Measurements from ENCODE around the gene KCNT2.
"Not testable (repeated sequence)": the region's sequence is repeated elsewhere in the genome, so short reads cannot be mapped to it uniquely, and the experiment has no call there.

Gene KCNT2

GRCh38 chr1:196278816-196279215 lies 329.4 kb downstream of the KCNT2 start:
- Mint-ChIP-seq H3K27ac (no peak overlapping the region), H3K9me3 (no peaks in the 10 kb centered on the region), H3K4me1 (ENCODE audit: low read depth) (no peaks in the 10 kb centered on the region), H3K27me3 (no peaks in the 10 kb centered on the region), H3K4me3 (no peak overlapping the region), H3K36me3 (ENCODE audit: low read depth) (no peaks in the 10 kb centered on the region)
- DNase-seq: no peak

DNA sequence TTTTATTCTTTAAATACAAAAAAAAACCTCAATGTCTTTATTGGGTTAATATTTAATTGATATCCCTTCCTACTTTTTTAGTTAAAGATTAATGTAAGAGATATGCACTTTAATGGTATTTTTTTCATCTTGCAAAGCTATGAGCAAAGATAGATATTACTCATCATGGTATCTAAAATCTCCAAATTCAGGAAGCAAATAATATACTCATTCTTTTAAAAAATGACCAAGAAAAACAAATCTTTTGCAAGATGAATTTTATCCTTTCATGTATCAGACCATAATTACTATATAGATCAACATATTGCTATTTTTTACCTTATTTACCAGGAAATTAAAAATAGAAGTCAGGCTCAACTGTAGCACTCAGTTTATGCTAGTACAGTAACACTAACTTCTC lies 330.4 kb downstream of the KCNT2 start:
- no peaks in the 10 kb centered on the region for H3K36me3 Mint-ChIP-seq (ENCODE audit: low read depth)
- no peak overlapping the region for H3K27ac Mint-ChIP-seq
- no peak for DNase-seq
- H3K4me1 Mint-ChIP-seq (ENCODE audit: low read depth): no peaks in the 10 kb centered on the region
- no peaks in the 10 kb centered on the region for H3K27me3 Mint-ChIP-seq
- H3K9me3 Mint-ChIP-seq: no peaks in the 10 kb centered on the region
- no peak overlapping the region for H3K4me3 Mint-ChIP-seq

DNA sequence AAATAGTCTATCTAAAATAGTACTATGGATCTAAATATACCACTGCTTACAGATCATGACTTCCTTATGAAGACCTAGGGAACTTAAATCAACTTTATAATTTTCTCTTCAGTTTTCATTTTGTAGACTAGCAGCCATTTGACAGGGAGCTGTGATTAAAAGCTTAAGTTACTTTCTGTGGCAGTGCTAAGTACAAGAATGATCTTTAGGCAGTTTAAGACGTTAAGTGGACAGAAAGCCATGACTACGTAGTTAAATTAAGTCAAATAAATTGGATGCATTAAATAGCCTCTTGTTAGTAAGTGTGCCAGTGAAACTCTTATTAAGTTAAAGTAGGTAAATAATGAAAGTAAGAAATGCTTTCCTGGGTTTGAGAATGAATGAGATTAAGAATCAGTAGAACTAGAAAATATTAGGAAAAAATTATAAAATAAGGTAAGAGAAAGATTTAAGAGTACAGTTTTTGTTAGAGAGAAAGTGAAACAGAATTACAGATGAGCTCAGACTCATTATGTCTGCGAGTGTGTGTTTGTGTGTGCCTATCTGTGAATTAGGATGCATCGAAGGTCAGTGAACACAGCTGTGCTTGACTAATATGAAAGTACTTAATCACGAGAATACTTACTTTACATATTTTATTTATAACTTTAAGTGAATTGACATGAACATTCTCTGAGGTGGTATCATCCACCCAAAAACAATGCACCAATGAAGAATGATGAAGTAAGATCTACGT lies 336.9 kb downstream of the KCNT2 start:
- Mint-ChIP-seq H3K27ac (no peak overlapping the region), H3K4me3 (no peak overlapping the region), H3K36me3 (ENCODE audit: low read depth) (no peaks in the 10 kb centered on the region), H3K9me3 (no peaks in the 10 kb centered on the region), H3K27me3 (no peaks in the 10 kb centered on the region), H3K4me1 (ENCODE audit: low read depth) (no peaks in the 10 kb centered on the region)
- DNase-seq: no peak

GRCh38 chr1:196263086-196263485 lies 345.2 kb downstream of the KCNT2 start:
- not testable (repeated sequence) for H3K4me1 Mint-ChIP-seq (ENCODE audit: low read depth); H3K9me3 Mint-ChIP-seq; DNase-seq

DNA sequence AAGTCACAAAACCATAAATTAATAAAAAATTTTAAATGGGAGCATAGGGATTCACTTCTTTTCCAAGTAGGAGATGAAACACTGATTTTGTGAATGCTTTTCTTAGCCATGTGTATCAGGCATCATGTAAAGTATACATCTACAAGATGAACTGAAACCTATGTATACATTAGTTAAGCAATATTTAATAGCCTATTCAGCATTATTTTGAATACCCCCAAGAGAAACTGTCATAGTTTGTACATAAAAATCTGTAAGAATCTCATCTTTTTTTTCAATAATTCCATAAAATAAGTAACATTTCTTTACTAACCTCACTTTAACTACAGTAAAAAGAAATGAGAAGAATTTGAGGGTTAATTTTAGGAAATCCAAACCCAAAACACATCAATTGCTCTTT lies 348.0 kb downstream of the KCNT2 start:
- no peaks in the 10 kb centered on the region for H3K9me3 Mint-ChIP-seq
- DNase-seq: no peak
- no peaks in the 10 kb centered on the region for H3K27me3 Mint-ChIP-seq
- no peak overlapping the region for H3K4me3 Mint-ChIP-seq
- no peaks in the 10 kb centered on the region for H3K36me3 Mint-ChIP-seq (ENCODE audit: low read depth)
- H3K4me1 Mint-ChIP-seq (ENCODE audit: low read depth): no peaks in the 10 kb centered on the region
- H3K27ac Mint-ChIP-seq: no peak overlapping the region

More at GRCh38 chr1:196263086-196263485, 345.2 kb downstream of the KCNT2 start:
- H3K36me3 Mint-ChIP-seq (ENCODE audit: low read depth); H3K27ac Mint-ChIP-seq; H3K27me3 Mint-ChIP-seq; H3K4me3 Mint-ChIP-seq: not testable (repeated sequence)

- Mint-ChIP-seq H3K9me3 (no peaks in the 10 kb centered on the region), H3K27me3 (no peaks in the 10 kb centered on the region), H3K4me1 (ENCODE audit: low read depth) (no peaks in the 10 kb centered on the region), H3K36me3 (ENCODE audit: low read depth) (no peaks in the 10 kb centered on the region), H3K4me3 (no peak overlapping the region), H3K27ac (no peak overlapping the region)
- no peak for DNase-seq
Observed at GRCh38 chr1:196259316-196259715, 348.9 kb downstream of the KCNT2 start.

DNA sequence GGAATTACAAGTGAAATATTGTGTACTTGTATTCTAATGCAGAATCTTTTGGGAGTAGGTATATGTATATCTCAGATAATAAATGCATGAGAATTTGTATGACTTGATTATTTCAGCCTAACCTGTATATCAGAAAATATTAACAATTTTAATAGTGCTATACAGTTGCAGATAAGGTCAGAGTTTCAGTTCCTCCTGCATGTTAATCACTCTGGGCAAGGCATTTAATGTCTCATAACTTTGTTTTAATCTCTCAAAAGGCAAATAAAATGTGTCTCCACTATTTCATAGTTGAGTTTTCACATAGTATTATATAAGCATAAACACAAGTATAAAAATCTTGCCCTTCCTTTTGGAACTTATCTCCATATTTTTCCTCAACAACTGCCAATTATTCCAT lies 352.5 kb downstream of the KCNT2 start:
- DNase-seq: no peak
- no peaks in the 10 kb centered on the region for H3K4me1 Mint-ChIP-seq (ENCODE audit: low read depth)
- no peak overlapping the region for H3K27ac Mint-ChIP-seq

DNA sequence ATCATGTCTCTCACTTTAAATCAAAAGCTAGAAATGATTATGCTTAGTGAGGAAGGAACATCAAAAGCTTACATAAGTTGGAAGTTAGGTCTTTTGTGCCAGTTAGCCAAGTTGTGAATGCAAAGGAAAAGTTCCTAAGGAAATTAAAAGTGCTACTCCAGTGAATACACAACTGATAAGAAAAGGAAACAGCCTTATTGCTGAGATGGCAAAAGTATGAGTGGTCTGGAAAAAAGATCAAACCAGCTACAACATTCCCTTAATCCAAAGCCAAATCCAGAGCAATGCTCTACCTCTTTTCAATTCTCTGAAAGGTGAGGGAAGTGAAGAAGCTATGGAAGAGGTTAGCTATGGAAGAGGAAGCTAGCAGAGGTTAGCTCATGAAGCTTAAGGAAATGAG lies 378.7 kb downstream of the KCNT2 start:
- Mint-ChIP-seq H3K4me1 (ENCODE audit: low read depth) (no peaks in the 10 kb centered on the region), H3K27ac (no peak overlapping the region), H3K4me3 (no peak overlapping the region), H3K36me3 (ENCODE audit: low read depth) (no peaks in the 10 kb centered on the region), H3K27me3 (no peaks in the 10 kb centered on the region), H3K9me3 (peaks cover 3% of the 10 kb centered on the region)
- DNase-seq: no peak

More for the DNA sequence above, 352.5 kb downstream of the KCNT2 start:
- Mint-ChIP-seq H3K27me3 (no peaks in the 10 kb centered on the region), H3K4me3 (no peak overlapping the region), H3K36me3 (ENCODE audit: low read depth) (no peaks in the 10 kb centered on the region), H3K9me3 (no peaks in the 10 kb centered on the region)

DNA sequence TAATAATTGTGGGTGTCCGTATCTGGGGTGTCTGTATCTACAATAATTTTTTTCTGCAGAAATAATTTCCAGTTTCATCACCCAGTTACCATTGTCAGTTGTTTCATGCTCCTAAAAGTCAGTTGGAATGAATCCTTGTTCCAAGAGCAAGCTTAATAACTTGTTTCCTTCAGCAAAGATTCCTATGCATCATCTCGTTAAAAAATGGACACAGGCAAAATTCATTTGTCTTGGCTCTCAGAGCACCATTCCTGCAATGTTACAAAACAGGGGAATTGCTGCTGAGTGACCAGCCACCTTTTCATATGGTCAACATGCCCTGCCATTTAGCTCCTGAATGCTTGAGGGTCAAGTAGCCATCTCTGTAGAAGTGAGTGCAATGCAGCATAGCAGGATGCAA lies 393.4 kb downstream of the KCNT2 start:
- Mint-ChIP-seq H3K9me3 (no peaks in the 10 kb centered on the region), H3K4me1 (ENCODE audit: low read depth) (no peaks in the 10 kb centered on the region), H3K36me3 (ENCODE audit: low read depth) (no peaks in the 10 kb centered on the region), H3K4me3 (no peak overlapping the region), H3K27ac (no peak overlapping the region), H3K27me3 (no peaks in the 10 kb centered on the region)
- DNase-seq: no peak

- H3K4me1 Mint-ChIP-seq (ENCODE audit: low read depth): no peaks in the 10 kb centered on the region
- DNase-seq: no peak
- H3K4me3 Mint-ChIP-seq: no peak overlapping the region
- no peaks in the 10 kb centered on the region for H3K36me3 Mint-ChIP-seq (ENCODE audit: low read depth)
- H3K27ac Mint-ChIP-seq: no peak overlapping the region
- H3K27me3 Mint-ChIP-seq: no peaks in the 10 kb centered on the region
- H3K9me3 Mint-ChIP-seq: no peaks in the 10 kb centered on the region
Observed at GRCh38 chr1:196209983-196210382, 398.3 kb downstream of the KCNT2 start.

- Mint-ChIP-seq H3K27ac (no peak overlapping the region), H3K27me3 (peaks cover 2% of the 10 kb centered on the region), H3K36me3 (ENCODE audit: low read depth) (no peaks in the 10 kb centered on the region), H3K4me1 (ENCODE audit: low read depth) (no peaks in the 10 kb centered on the region), H3K4me3 (no peak overlapping the region), H3K9me3 (no peaks in the 10 kb centered on the region)
- DNase-seq: no peak
Observed at GRCh38 chr1:196209265-196209664, 399.0 kb downstream of the KCNT2 start.

DNA sequence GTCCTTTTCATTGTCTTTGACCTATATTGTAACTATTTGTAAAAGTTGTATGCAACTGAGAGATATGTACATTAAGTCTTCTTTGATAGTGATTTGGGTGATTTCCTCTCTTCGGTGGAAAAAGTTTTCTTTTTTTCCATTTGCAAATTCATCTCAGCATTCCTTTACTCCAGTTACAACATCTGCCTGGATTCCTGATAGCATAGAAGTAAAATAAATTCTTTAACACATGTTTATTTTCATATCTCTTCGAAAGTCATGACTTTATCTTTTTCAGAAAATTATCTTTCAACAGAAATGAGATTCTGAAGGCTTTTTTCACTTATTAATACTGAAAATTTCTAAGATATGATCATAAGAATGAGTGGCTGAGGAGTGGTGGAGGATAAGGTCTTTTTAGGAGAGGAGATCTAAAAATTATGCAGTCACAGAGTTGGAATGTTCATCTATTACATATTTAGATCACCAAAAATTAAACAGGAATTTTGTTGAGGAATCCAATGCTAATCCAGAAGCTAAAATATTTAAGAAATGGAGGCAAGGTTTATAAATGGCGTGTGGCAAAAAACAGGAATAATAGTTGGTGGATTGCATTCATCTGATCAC lies 400.5 kb downstream of the KCNT2 start:
- H3K36me3 Mint-ChIP-seq (ENCODE audit: low read depth): no peaks in the 10 kb centered on the region
- H3K4me3 Mint-ChIP-seq: no peak overlapping the region
- peaks cover 2% of the 10 kb centered on the region for H3K27me3 Mint-ChIP-seq
- no peaks in the 10 kb centered on the region for H3K9me3 Mint-ChIP-seq
- DNase-seq: no peak
- H3K4me1 Mint-ChIP-seq (ENCODE audit: low read depth): no peaks in the 10 kb centered on the region
- H3K27ac Mint-ChIP-seq: no peak overlapping the region

- no peaks in the 10 kb centered on the region for H3K36me3 Mint-ChIP-seq (ENCODE audit: low read depth)
- peaks cover 2% of the 10 kb centered on the region for H3K27me3 Mint-ChIP-seq
- no peaks in the 10 kb centered on the region for H3K9me3 Mint-ChIP-seq
- no peaks in the 10 kb centered on the region for H3K4me1 Mint-ChIP-seq (ENCODE audit: low read depth)
- no peak for DNase-seq
- no peak overlapping the region for H3K27ac Mint-ChIP-seq
- H3K4me3 Mint-ChIP-seq: no peak overlapping the region
Observed at GRCh38 chr1:196205882-196206281, 402.4 kb downstream of the KCNT2 start.

- no peak overlapping the region for H3K4me3 Mint-ChIP-seq
- H3K27ac Mint-ChIP-seq: no peak overlapping the region
- no peaks in the 10 kb centered on the region for H3K27me3 Mint-ChIP-seq
- H3K4me1 Mint-ChIP-seq (ENCODE audit: low read depth): no peaks in the 10 kb centered on the region
- H3K9me3 Mint-ChIP-seq: peaks cover 6% of the 10 kb centered on the region
- no peak for DNase-seq
- H3K36me3 Mint-ChIP-seq (ENCODE audit: low read depth): no peaks in the 10 kb centered on the region
Observed at GRCh38 chr1:196196486-196196885, 411.8 kb downstream of the KCNT2 start.

- peaks cover 18% of the 10 kb centered on the region for H3K9me3 Mint-ChIP-seq
- H3K36me3 Mint-ChIP-seq (ENCODE audit: low read depth): no peaks in the 10 kb centered on the region
- DNase-seq: no peak
- no peaks in the 10 kb centered on the region for H3K4me1 Mint-ChIP-seq (ENCODE audit: low read depth)
- no peak overlapping the region for H3K27ac Mint-ChIP-seq
- no peaks in the 10 kb centered on the region for H3K27me3 Mint-ChIP-seq
- no peak overlapping the region for H3K4me3 Mint-ChIP-seq
Observed at GRCh38 chr1:196193896-196194559, 414.2 kb downstream of the KCNT2 start.
